Muscle layer of colon (tissue), 2 donors: ENCODE measurements around the gene MBD4.

ENCODE experiments used
- H3K27ac ChIP-seq: one replicate; pipeline ENCODE4 v1.7.0; 2013; ENCODE audit warnings: low read depth, mild to moderate bottlenecking, low read length, moderate library complexity
- H3K27me3 ChIP-seq, 2 donors: one replicate each; pipeline ENCODE4 v1.7.0; 2013; ENCODE audit warnings: low read length in 2 of 2, mild to moderate bottlenecking in 2 of 2; ENCODE audit not compliant: insufficient read depth in 2 of 2, control insufficient read depth in 1 of 2
- H3K36me3 ChIP-seq: one replicate; pipeline ENCODE4 v1.7.0; 2013; ENCODE audit warnings: mild to moderate bottlenecking, low read length; ENCODE audit not compliant: insufficient read depth
- H3K4me1 ChIP-seq: one replicate; pipeline ENCODE4 v1.7.0; 2013; ENCODE audit warnings: mild to moderate bottlenecking, low read length; ENCODE audit not compliant: insufficient read depth
- H3K4me3 ChIP-seq, 2 donors: one replicate each; pipeline ENCODE4 v1.7.0; 2013; ENCODE audit warnings: low read length in 2 of 2, low read depth in 1 of 2, mild to moderate bottlenecking in 1 of 2, moderate library complexity in 1 of 2
- H3K9ac ChIP-seq: one replicate; pipeline ENCODE4 v1.7.0; 2013; ENCODE audit warnings: low read length
- H3K9me3 ChIP-seq: one replicate; pipeline ENCODE4 v1.7.0; 2013; ENCODE audit warnings: mild to moderate bottlenecking, low read length
- donor health status: abdominal sarcoma.
- donor health status: Adenocarcinoma of cecum.

MBD4 gene

GRCh38 chr3:129442486-129442885 lies 2.7 kb upstream of the MBD4 start:
- peaks cover 31% of the 10 kb centered on the region for H3K4me1 ChIP-seq
- no peaks in the 10 kb centered on the region for H3K9me3 ChIP-seq
- no peak overlapping the region for H3K4me3 ChIP-seq
- no peaks in the 10 kb centered on the region for H3K27me3 ChIP-seq
- H3K36me3 ChIP-seq = peaks cover 3% of the 10 kb centered on the region
- no peak overlapping the region for H3K9ac ChIP-seq
- H3K27ac ChIP-seq = no peak overlapping the region

GRCh38 chr3:129441782-129442181 lies 2.0 kb upstream of the MBD4 start:
- peaks cover 9% of the 10 kb centered on the region for H3K36me3 ChIP-seq
- no peaks in the 10 kb centered on the region for H3K9me3 ChIP-seq
- H3K27ac ChIP-seq = peak overlapping the region; percentile 53
- H3K27me3 ChIP-seq = no peaks in the 10 kb centered on the region
- H3K4me1 ChIP-seq = peaks cover 31% of the 10 kb centered on the region
- H3K4me3 ChIP-seq = no peak overlapping the region
- no peak overlapping the region for H3K9ac ChIP-seq

DNA sequence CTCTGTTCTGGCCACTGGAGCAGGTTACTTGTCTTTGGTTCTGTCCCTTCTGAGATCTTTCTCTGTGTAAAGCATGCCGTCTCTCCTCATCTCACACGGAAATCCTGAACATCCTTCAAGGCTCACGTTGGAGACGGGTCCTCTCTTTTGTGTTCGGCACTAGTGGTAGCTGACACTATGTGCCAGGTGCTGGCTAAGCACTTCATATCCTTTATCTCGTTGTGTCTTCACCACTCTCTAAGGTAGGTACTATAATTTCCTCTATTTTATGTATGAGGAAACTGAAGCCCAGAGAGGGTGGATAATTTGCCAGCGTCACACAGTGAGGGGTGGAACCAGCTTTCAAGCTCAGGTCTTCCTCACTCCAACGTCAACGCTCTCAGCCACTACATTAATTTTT lies 1.5 kb upstream of the MBD4 start:
- Histone ChIP-seq H3K4me1 (peaks cover 31% of the 10 kb centered on the region), H3K27ac (no peak overlapping the region), H3K4me3 (peak overlapping the region in 1 of 2 donors; percentile 93), H3K27me3 (no peaks in the 10 kb centered on the region), H3K9ac (peak overlapping the region; percentile 29), H3K9me3 (no peaks in the 10 kb centered on the region), H3K36me3 (peaks cover 15% of the 10 kb centered on the region)

DNA sequence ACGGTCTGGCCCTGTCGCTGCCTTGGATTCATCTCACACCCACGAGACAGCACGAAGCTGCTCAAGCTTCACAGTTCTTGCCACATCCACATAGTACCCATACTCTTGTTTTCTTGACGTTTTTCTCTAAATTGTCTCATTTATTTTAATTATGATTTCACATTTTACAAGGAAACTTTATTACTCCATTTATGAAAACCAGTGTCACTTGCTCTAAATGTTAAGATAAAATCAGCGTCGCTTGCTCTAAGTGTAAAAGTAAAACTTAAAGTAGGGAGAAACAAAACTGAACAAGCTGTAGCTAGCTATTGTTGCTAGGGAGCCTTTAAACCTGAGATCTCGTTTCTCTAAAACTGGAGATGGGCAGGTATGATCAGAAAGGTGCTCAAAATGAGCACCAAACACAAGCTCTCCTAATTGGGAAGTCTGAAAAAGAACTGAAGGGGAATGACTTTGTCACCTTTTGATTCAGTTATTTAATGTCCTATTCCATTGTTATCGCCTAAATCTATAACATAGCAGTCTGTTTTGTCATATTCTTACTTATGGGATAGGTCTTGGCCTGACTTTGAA lies 956 bp upstream of the MBD4 start:
- H3K9ac ChIP-seq = peak overlapping the region; percentile 29
- H3K27ac ChIP-seq = peak overlapping the region; percentile 85
- H3K4me3 ChIP-seq = peak overlapping the region; percentile 93 to 95
- no peaks in the 10 kb centered on the region for H3K9me3 ChIP-seq
- H3K27me3 ChIP-seq = no peaks in the 10 kb centered on the region
- H3K36me3 ChIP-seq = peaks cover 17% of the 10 kb centered on the region
- H3K4me1 ChIP-seq = peaks cover 31% of the 10 kb centered on the region

- Histone ChIP-seq H3K4me3 (peak overlapping the region; percentile 93 to 95), H3K4me1 (peaks cover 36% of the 10 kb centered on the region), H3K9ac (peak overlapping the region; percentile 83), H3K27me3 (no peaks in the 10 kb centered on the region), H3K9me3 (no peaks in the 10 kb centered on the region), H3K36me3 (peaks cover 17% of the 10 kb centered on the region), H3K27ac (peak overlapping the region; percentile 98)
Observed at GRCh38 chr3:129439226-129439816, 427 bp downstream of the MBD4 start.

DNA sequence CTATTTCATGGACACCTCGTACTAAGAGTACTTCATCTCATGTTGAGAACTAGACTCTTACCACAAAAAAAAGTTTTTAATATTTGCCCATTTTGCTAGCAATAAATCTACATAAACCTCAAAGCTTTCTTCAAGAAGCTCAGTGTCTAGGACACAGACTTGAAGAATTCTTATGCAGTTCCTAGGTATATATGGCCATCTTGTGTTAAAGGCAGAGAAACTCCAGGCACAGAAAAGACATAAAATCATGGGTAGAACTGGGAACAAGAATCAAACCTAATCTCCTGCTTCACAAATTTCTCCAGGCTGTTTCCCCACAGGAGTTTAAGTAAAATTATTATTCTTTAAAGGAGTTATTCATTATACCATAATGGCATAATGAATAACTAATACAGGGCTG lies 4.4 kb downstream of the MBD4 start:
- H3K4me1 ChIP-seq = peaks cover 17% of the 10 kb centered on the region
- H3K36me3 ChIP-seq = peaks cover 47% of the 10 kb centered on the region
- H3K9ac ChIP-seq = no peak overlapping the region

GRCh38 chr3:129434140-129434539 lies 5.6 kb downstream of the MBD4 start:
- Histone ChIP-seq H3K36me3 (peaks cover 47% of the 10 kb centered on the region), H3K9ac (no peak overlapping the region), H3K27me3 (no peaks in the 10 kb centered on the region), H3K9me3 (no peaks in the 10 kb centered on the region), H3K4me3 (no peak overlapping the region), H3K4me1 (peaks cover 16% of the 10 kb centered on the region), H3K27ac (no peak overlapping the region)

More for the DNA sequence above, 4.4 kb downstream of the MBD4 start:
- Histone ChIP-seq H3K4me3 (no peak overlapping the region), H3K27ac (no peak overlapping the region), H3K27me3 (no peaks in the 10 kb centered on the region), H3K9me3 (no peaks in the 10 kb centered on the region)

DNA sequence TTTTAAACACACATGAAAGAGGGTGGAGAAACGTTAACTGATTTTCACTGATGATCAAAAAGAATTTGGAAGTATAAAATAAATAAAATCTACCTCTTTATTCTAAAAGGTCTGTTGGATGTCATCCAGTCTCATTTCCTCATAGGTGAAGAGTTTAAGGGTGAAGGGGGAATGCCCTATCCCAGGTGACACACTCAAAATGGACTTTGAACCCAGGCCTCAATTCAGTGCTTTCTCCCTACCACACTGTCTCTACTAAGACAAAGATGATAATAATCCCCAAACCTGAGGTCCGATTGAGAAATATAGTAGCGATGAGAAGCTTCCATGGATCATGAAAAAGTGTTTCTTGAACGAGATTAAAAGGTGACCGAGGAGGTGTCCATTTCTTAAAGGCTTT lies 6.2 kb downstream of the MBD4 start:
- H3K9me3 ChIP-seq = no peaks in the 10 kb centered on the region
- H3K36me3 ChIP-seq = peaks cover 47% of the 10 kb centered on the region
- H3K9ac ChIP-seq = no peak overlapping the region
- H3K27ac ChIP-seq = no peak overlapping the region
- no peaks in the 10 kb centered on the region for H3K27me3 ChIP-seq
- H3K4me1 ChIP-seq = peaks cover 16% of the 10 kb centered on the region
- no peak overlapping the region for H3K4me3 ChIP-seq

GRCh38 chr3:129432671-129433070 lies 7.1 kb downstream of the MBD4 start:
- H3K4me3 ChIP-seq = no peak overlapping the region
- peaks cover 46% of the 10 kb centered on the region for H3K36me3 ChIP-seq
- no peak overlapping the region for H3K9ac ChIP-seq
- H3K4me1 ChIP-seq = peaks cover 17% of the 10 kb centered on the region
- H3K27ac ChIP-seq = no peak overlapping the region
- H3K27me3 ChIP-seq = no peaks in the 10 kb centered on the region
- no peaks in the 10 kb centered on the region for H3K9me3 ChIP-seq

DNA sequence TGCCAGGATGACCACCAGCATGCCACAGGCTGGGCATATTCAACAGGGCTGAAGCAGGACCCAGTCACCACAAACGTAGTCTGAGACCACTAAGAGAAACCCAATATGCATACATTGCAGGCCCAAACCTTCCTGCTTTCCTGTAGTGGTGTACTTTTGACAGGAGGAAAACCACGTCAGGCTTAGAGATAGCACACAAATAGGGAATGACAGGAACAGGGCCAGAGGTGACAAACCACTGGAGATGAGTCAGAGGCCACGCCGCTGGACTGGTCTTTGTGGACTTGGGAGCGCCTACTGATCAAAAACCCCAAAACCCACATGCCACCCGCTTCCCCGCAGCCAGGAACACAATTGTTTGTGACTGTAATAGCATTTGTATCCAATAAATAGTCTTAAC lies 7.7 kb downstream of the MBD4 start:
- no peaks in the 10 kb centered on the region for H3K9me3 ChIP-seq
- H3K27ac ChIP-seq = no peak overlapping the region
- peaks cover 18% of the 10 kb centered on the region for H3K4me1 ChIP-seq
- no peak overlapping the region for H3K4me3 ChIP-seq
- H3K36me3 ChIP-seq = peaks cover 41% of the 10 kb centered on the region
- H3K27me3 ChIP-seq = no peaks in the 10 kb centered on the region
- H3K9ac ChIP-seq = no peak overlapping the region

DNA sequence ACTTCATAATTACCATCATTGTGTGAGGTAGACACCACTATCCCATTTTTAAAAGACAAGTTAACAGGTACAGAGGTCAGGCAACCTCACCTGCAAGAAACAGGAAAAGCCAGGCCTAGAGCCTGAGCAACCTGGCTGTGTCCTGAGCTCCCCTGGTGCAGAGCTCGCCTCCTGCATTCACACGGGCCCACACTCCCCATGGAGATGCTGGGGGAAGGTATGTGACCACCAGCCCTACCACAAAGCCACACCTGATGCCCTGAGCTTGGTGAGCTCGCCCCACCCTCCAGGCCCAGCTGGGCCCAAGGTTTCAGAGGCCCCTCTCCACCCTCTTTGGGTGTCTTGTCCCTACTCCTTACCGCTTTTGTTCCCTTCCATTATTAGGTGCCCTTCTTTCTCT lies 10.1 kb downstream of the MBD4 start:
- H3K36me3 ChIP-seq = peaks cover 30% of the 10 kb centered on the region
- H3K9ac ChIP-seq = no peak overlapping the region
- no peak overlapping the region for H3K27ac ChIP-seq

DNA sequence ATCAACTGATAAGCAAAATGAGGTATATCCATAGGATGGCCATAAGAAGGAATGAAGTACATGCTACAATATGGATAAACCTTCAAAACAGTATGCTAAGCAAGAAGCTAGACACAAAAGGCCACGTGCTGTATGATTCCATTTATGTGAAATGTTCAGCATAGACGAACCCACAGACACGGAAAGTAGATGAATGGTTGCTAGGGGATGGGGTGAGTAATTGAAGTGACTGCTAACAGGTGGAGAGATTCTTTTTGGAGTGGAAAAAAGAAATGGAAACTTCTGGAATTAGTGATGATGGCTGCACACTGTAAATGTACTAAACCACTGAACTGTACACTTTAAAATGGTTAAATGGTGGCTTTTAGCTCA lies 10.7 kb downstream of the MBD4 start:
- Histone ChIP-seq H3K9me3 (no peaks in the 10 kb centered on the region), H3K4me3 (peak overlapping the region in 1 of 2 donors; percentile 71), H3K27me3 (no peaks in the 10 kb centered on the region), H3K4me1 (peaks cover 12% of the 10 kb centered on the region), H3K9ac (no peak overlapping the region), H3K27ac (peak overlapping the region; percentile 61), H3K36me3 (peaks cover 28% of the 10 kb centered on the region)

More for the DNA sequence above, 10.1 kb downstream of the MBD4 start:
- Histone ChIP-seq H3K27me3 (no peaks in the 10 kb centered on the region), H3K4me3 (no peak overlapping the region), H3K4me1 (peaks cover 12% of the 10 kb centered on the region), H3K9me3 (no peaks in the 10 kb centered on the region)
